GM12878 (cell line): Measurements from ENCODE around the gene PRRT3. TPM values are rescaled to one million over a fixed set of nuclear protein-coding genes. Genes with fewer than 3 reads are reported as not detected.

ENCODE experiments used
- ATAC-seq: fragments of 200-7000 bp; cut with Tn5 transposase; 3 replicates; pipeline ENCODE4 v1.9.1; 2020; ENCODE audit warnings: mild to moderate bottlenecking, moderate library complexity
- BruUV-seq: library from RNA; stranded (reverse); fragments of 400-500 nt; replicated peaks from 2 replicates; lab custom pipeline; 2021; lab: Mats Ljungman, UMichigan
- CTCF ChIA-PET: fragments of 300-600 bp; sonication (Branson Sonifier 250); formaldehyde crosslinking; extraction: SDS; loops from one replicate; lab custom pipeline; 2021; ENCODE audit warnings: inconsistent platforms; lab: Yijun Ruan, JAX
- POLR2A ChIA-PET: fragments of 350-600 bp; formaldehyde crosslinking; extraction: SDS; loops from one replicate; lab custom pipeline; 2021; ENCODE audit warnings: inconsistent platforms; lab: Charles Lee
- RAD21 ChIA-PET: fragments of 300-600 bp; sonication (Branson Sonifier 250); formaldehyde crosslinking; loops from one replicate; lab custom pipeline; 2023; ENCODE audit warnings: antibody characterized with exemption; ENCODE audit not compliant: unreplicated experiment; lab: Charles Lee
- SMC1A ChIA-PET: fragments of 300-600 bp; sonication (Branson Sonifier 250); formaldehyde crosslinking; loops from one replicate; lab custom pipeline; 2023; ENCODE audit not compliant: unreplicated experiment, uncharacterized antibody; lab: Charles Lee
- DNase-seq: peaks from one replicate; pipeline ENCODE4 v3.0.0-alpha.2; 2011; ENCODE audit warnings: low read depth, low spot score
- FAIRE-seq: peaks from 3 replicates; lab custom pipeline; 2011; peaks lifted over from hg19 to GRCh38; lab: Jason Lieb, UNC
- H2AFZ ChIP-seq: 2 replicates; pipeline ENCODE4 v1.6.0; 2011; ENCODE audit warnings: low read depth, low read length, control low read depth; ENCODE audit not compliant: control insufficient read depth
- H3K27ac ChIP-seq: 2 replicates; pipeline ENCODE4 v1.5.1; 2011; ENCODE audit warnings: control low read depth; ENCODE audit not compliant: control insufficient read depth, insufficient read depth
- H3K27me3 ChIP-seq, 2 experiments: replicated peaks in 1 of 2; 2 replicates each; pipeline versions ENCODE4 v1.6.0 to v1.6.1; 2011; ENCODE audit warnings: low read length in 1 of 2; ENCODE audit not compliant: control insufficient read depth in 2 of 2, insufficient read depth in 2 of 2
- H3K36me3 ChIP-seq, 2 experiments: 2 replicates each; pipeline ENCODE4 v1.5.1; 2011; ENCODE audit warnings: low read length in 1 of 2; ENCODE audit not compliant: control insufficient read depth in 2 of 2, insufficient read depth in 2 of 2
- H3K4me1 ChIP-seq: 2 replicates; pipeline ENCODE4 v1.6.1; 2011; ENCODE audit warnings: mild to moderate bottlenecking, low read length, moderate library complexity, mixed read lengths; ENCODE audit not compliant: control insufficient read depth, insufficient read depth
- H3K4me2 ChIP-seq: 2 replicates; pipeline ENCODE4 v1.6.0; 2011; ENCODE audit warnings: control low read depth; ENCODE audit not compliant: control insufficient read depth, insufficient read depth
- H3K4me3 ChIP-seq: fragments of 200-600 bp; sonication (generic); 2 replicates; pipeline ENCODE4 v1.5.1; 2016
- H3K79me2 ChIP-seq: 2 replicates; pipeline ENCODE4 v1.6.0; 2011; ENCODE audit warnings: low read length; ENCODE audit not compliant: control insufficient read depth, insufficient read depth
- H3K9ac ChIP-seq: 2 replicates; pipeline ENCODE4 v1.8.0; 2011; ENCODE audit warnings: low read length, control low read depth, mixed read lengths; ENCODE audit not compliant: control insufficient read depth, insufficient read depth
- H3K9me3 ChIP-seq: replicated peaks from 3 replicates; pipeline ENCODE4 v1.5.1; 2011; ENCODE audit warnings: mild to moderate bottlenecking, low read length; ENCODE audit not compliant: control insufficient read depth, insufficient read depth
- H4K20me1 ChIP-seq: 2 replicates; pipeline ENCODE4 v1.6.0; 2011; ENCODE audit not compliant: control insufficient read depth, insufficient read depth
- BMI1 ChIP-seq: fragments of 450-650 bp; IDR thresholded peaks from 2 replicates; pipeline ENCODE4 v1.6.1; 2016; ENCODE audit warnings: mild to moderate bottlenecking, moderate library complexity, borderline replicate concordance
- EGR1 ChIP-seq, 2 experiments: IDR thresholded peaks; 1 replicate in 1 of 2; 2 replicates in 1 of 2; pipeline ENCODE4 v1.6.1; 2011 to 2012; ENCODE audit warnings: low read depth in 2 of 2, low read length in 2 of 2, borderline replicate concordance in 1 of 2, mild to moderate bottlenecking in 1 of 2, moderate library complexity in 1 of 2
- NR2C2 ChIP-seq: IDR thresholded peaks from 2 replicates; pipeline ENCODE4 v1.6.1; 2011; ENCODE audit warnings: borderline replicate concordance, low read depth; ENCODE audit not compliant: control insufficient read depth, insufficient read length
- TCF12 ChIP-seq: IDR thresholded peaks from 2 replicates; pipeline ENCODE4 v1.6.1; 2011; ENCODE audit warnings: low read depth, mild to moderate bottlenecking, low read length
- ZNF24 ChIP-seq: fragments of 450-650 bp; IDR thresholded peaks from 2 replicates; pipeline ENCODE4 v1.6.1; 2017; ENCODE audit warnings: antibody characterized with exemption, mild to moderate bottlenecking
- WGBS: methylation state at CpG from one replicate; pipeline ENCODE4 v1.1.6; 2016; ENCODE audit warnings: low lambda C conversion rate; ENCODE audit not compliant: insufficient replicate concordance, insufficient coverage; ENCODE audit errors: missing lambda C conversion rate; 5-methylcytosine and 5-hydroxymethylcytosine counted together
- in situ Hi-C: fragments of 300-500 bp; cut with MboI; formaldehyde crosslinking; loops from 9 replicates; pipeline ENCODE4 v1.14.3; 2018; ENCODE audit warnings: mixed read lengths
- intact Hi-C: fragments of 100-400 bp; cut with micrococcal nuclease; formaldehyde crosslinking; loops from one replicate; pipeline ENCODE4 v1.14.2; 2022; ENCODE audit not compliant: unreplicated experiment
- polyA plus RNA-seq, 11 experiments: library from polyadenylated mRNA; depleted of rRNA in 4 of 11; unstranded in 6 of 11; stranded (reverse) in 5 of 11; fragments of >200 nt; fragmentation: Nextera tagmentation in 4 of 11; fragmentation: Illumina TruSeq in 1 of 11; extraction: Ambion mirVana in 4 of 11; extraction: Trizol in 1 of 11; gene quantifications; 1 replicate in 1 of 11; 2 replicates in 10 of 11; pipeline versions ENCODE4 v1.2.1 to v1.2.3, GENCODE V29; 2011 to 2016; ENCODE audit warnings: inconsistent platforms in 2 of 11, missing spikeins in 2 of 11, low read depth in 1 of 11
- total RNA-seq, 4 experiments: library from RNA; depleted of rRNA in 3 of 4; stranded (reverse); fragments of >200 nt in 3 of 4; fragmentation: Illumina TruSeq in 1 of 4; extraction: Trizol in 1 of 4; gene quantifications; 2 replicates each; pipeline versions ENCODE4 v1.2.1 to v1.2.3, GENCODE V29; 2013 to 2021
- TF ChIP-seq, protein P1 (sequence below): fragments of 450-650 bp; formaldehyde crosslinking; IDR thresholded peaks from 2 replicates; pipeline ENCODE4 v1.4.0; 2022; ENCODE audit warnings: mild to moderate bottlenecking, moderate library complexity
- TF ChIP-seq, protein P2 (sequence below): IDR thresholded peaks from 2 replicates; pipeline ENCODE4 v1.6.1; 2011; ENCODE audit warnings: borderline replicate concordance, low read depth, mild to moderate bottlenecking, moderate library complexity, low read length; ENCODE audit not compliant: insufficient read depth, poor library complexity, severe bottlenecking
- TF ChIP-seq, protein P3 (sequence below): IDR thresholded peaks from 2 replicates; pipeline ENCODE4 v1.6.1; 2011; ENCODE audit warnings: low read depth, mild to moderate bottlenecking, low read length, moderate library complexity, borderline replicate concordance; ENCODE audit errors: extremely low read depth
- TF ChIP-seq, protein P4 (sequence below): fragments of 450-650 bp; IDR thresholded peaks from 2 replicates; pipeline ENCODE4 v1.6.1; 2016; ENCODE audit warnings: mild to moderate bottlenecking
- TF ChIP-seq, protein P5 (sequence below): fragments of 450-650 bp; IDR thresholded peaks from 2 replicates; pipeline ENCODE4 v1.6.1; 2017; ENCODE audit warnings: low read depth, mild to moderate bottlenecking, moderate library complexity

The PRRT3 gene
- total and polyA plus RNA-seq, 10 of the 15 experiments (the other 5 are each of a cell fraction or from before 2014, with no cell fraction given) = 0.53 to 18.0 (median 7.1) TPM

DNA sequence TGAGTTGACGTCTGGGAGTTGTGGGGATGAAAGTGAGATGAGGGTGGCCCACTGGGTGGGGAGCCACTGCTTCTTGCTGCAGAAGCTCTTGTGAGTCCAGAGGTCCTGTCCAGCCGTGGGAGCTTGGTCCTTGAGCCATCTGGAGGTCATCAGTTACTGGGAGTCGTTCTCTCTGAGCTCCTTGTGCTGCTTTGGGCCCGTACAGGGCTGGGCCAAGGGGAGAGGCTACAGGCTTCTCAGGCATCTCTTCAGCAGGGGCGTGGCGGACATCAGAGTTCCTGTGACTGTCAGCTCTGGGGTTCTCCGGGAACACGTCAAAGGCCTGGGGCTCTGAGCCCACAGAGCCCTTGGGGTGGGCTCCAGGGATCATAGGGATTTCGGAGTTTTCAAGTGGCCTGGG lies 2.6 kb downstream of the PRRT3 start:
- no peak for ATAC-seq
- peaks cover 3% of the 10 kb centered on the region; the same call in 1 of the 2 replicates for H3K4me1 ChIP-seq
- no peak overlapping the region for H3K4me3 ChIP-seq
- no peak overlapping the region for H3K9ac ChIP-seq
- ChIA-PET SMC1A (interaction anchor here (0.7 to 1.8 kb wide), 3 partner anchors 15 to 76 kb away, joined by 3 to 5 read pairs (median 4); partner anchors contain the start of genes CIDEC and FANCD2), POLR2A (interaction anchor here (0.6 to 1.1 kb wide), 2 partner anchors 15 to 49 kb away, joined by 3 to 4 read pairs; no protein-coding TSS in a partner anchor), RAD21 (interaction anchor here (5.2 kb wide), 1 partner anchor 17 kb away, joined by 24 read pairs; the partner anchor contains the start of gene CRELD1), CTCF (interaction anchor here (2.1 kb wide), 1 partner anchor 17 kb away, joined by 5 read pairs; no protein-coding TSS in a partner anchor)
- H3K36me3 ChIP-seq = peaks cover 0 to 6% of the 10 kb centered on the region in 2 experiments; a peak in 2 of 4 replicates
- no peak overlapping the region for H2AFZ ChIP-seq
- no peak for DNase-seq
- H3K4me2 ChIP-seq = no peak overlapping the region
- no peaks in the 10 kb centered on the region for H3K27me3 ChIP-seq
- H3K79me2 ChIP-seq = no peaks in the 10 kb centered on the region
- WGBS = 73% methylated on average over 9 of the region's 9 CpGs
- no peak for FAIRE-seq
- in situ Hi-C loops = no loop called here
- no peaks in the 10 kb centered on the region for H4K20me1 ChIP-seq
- no TSS peak for BruUV-seq
- intact Hi-C loops = loop anchor here (2.0 to 10.0 kb wide), 2 partner anchors 17 to 275 kb away; partner anchors contain the start of gene CRELD1
- no peaks in the 10 kb centered on the region for H3K9me3 ChIP-seq
- no peak overlapping the region for H3K27ac ChIP-seq
- TF ChIP-seq EGR1 (IDR thresholded peaks at IDR 0.05; ENCODE audit: borderline replicate concordance in 1 of 2, low read depth in 2 of 2, low read length in 2 of 2) (no peak), ZNF24 (no peak), BMI1 (no peak), NR2C2 (no peak), TCF12 (no peak)
- TF ChIP-seq, protein P1, sequence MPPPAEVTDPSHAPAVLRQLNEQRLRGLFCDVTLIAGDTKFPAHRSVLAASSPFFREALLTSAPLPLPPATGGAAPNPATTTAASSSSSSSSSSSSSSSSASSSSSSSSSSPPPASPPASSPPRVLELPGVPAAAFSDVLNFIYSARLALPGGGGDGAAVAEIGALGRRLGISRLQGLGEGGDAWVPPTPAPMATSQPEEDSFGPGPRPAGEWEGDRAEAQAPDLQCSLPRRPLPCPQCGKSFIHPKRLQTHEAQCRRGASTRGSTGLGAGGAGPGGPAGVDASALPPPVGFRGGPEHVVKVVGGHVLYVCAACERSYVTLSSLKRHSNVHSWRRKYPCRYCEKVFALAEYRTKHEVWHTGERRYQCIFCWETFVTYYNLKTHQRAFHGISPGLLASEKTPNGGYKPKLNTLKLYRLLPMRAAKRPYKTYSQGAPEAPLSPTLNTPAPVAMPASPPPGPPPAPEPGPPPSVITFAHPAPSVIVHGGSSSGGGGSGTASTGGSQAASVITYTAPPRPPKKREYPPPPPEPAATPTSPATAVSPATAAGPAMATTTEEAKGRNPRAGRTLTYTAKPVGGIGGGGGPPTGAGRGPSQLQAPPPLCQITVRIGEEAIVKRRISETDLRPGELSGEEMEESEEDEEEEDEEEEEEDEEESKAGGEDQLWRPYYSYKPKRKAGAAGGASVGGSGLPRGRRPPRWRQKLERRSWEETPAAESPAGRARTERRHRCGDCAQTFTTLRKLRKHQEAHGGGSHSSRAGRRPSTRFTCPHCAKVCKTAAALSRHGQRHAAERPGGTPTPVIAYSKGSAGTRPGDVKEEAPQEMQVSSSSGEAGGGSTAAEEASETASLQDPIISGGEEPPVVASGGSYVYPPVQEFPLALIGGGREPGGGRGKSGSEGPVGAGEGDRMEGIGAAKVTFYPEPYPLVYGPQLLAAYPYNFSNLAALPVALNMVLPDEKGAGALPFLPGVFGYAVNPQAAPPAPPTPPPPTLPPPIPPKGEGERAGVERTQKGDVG (CRISPR knock-in tag) = no peak
- TF ChIP-seq, protein P2, sequence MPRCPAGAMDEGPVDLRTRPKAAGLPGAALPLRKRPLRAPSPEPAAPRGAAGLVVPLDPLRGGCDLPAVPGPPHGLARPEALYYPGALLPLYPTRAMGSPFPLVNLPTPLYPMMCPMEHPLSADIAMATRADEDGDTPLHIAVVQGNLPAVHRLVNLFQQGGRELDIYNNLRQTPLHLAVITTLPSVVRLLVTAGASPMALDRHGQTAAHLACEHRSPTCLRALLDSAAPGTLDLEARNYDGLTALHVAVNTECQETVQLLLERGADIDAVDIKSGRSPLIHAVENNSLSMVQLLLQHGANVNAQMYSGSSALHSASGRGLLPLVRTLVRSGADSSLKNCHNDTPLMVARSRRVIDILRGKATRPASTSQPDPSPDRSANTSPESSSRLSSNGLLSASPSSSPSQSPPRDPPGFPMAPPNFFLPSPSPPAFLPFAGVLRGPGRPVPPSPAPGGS = no peak
- TF ChIP-seq, protein P3, sequence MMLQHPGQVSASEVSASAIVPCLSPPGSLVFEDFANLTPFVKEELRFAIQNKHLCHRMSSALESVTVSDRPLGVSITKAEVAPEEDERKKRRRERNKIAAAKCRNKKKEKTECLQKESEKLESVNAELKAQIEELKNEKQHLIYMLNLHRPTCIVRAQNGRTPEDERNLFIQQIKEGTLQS = no peak
- TF ChIP-seq, protein P4, sequence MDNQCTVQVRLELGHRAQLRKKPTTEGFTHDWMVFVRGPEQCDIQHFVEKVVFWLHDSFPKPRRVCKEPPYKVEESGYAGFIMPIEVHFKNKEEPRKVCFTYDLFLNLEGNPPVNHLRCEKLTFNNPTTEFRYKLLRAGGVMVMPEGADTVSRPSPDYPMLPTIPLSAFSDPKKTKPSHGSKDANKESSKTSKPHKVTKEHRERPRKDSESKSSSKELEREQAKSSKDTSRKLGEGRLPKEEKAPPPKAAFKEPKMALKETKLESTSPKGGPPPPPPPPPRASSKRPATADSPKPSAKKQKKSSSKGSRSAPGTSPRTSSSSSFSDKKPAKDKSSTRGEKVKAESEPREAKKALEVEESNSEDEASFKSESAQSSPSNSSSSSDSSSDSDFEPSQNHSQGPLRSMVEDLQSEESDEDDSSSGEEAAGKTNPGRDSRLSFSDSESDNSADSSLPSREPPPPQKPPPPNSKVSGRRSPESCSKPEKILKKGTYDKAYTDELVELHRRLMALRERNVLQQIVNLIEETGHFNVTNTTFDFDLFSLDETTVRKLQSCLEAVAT = no peak
- TF ChIP-seq, protein P5, sequence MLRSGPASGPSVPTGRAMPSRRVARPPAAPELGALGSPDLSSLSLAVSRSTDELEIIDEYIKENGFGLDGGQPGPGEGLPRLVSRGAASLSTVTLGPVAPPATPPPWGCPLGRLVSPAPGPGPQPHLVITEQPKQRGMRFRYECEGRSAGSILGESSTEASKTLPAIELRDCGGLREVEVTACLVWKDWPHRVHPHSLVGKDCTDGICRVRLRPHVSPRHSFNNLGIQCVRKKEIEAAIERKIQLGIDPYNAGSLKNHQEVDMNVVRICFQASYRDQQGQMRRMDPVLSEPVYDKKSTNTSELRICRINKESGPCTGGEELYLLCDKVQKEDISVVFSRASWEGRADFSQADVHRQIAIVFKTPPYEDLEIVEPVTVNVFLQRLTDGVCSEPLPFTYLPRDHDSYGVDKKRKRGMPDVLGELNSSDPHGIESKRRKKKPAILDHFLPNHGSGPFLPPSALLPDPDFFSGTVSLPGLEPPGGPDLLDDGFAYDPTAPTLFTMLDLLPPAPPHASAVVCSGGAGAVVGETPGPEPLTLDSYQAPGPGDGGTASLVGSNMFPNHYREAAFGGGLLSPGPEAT = no peak
